ENCODE measurements around the gene NID1.
"Not testable (repeated sequence)": the region's sequence is repeated elsewhere in the genome, so short reads cannot be mapped to it uniquely, and the experiment has no call there.

The NID1 gene

DNA sequence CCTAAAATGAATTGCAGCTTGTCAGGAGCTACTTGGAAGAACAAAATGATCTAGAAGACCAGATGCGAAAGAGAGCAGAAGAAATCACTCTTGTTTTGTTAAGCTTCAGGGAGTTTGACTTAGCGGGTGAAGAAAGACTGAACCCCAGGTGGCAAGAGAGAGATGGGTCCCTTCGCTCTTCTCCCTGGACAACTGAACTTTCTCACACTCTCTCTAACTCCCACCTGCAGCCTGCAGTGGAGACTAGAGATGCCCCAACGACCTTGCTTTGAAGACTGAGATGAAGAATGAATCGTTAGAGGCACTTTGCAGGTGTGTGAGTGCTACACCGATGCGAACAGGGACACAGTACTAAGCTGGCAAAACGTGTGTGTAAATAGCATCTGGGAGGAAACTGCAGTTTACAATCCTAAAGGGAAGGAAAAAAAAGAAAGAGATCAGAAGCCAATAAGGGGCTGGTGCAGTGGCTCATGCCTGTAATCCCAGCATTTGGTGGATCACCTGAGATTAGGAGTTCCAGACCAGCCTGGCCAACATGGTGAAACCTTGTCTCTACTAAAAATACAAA is 133.6 kb downstream of the NID1 start:
- TF ChIP-seq, protein P1, sequence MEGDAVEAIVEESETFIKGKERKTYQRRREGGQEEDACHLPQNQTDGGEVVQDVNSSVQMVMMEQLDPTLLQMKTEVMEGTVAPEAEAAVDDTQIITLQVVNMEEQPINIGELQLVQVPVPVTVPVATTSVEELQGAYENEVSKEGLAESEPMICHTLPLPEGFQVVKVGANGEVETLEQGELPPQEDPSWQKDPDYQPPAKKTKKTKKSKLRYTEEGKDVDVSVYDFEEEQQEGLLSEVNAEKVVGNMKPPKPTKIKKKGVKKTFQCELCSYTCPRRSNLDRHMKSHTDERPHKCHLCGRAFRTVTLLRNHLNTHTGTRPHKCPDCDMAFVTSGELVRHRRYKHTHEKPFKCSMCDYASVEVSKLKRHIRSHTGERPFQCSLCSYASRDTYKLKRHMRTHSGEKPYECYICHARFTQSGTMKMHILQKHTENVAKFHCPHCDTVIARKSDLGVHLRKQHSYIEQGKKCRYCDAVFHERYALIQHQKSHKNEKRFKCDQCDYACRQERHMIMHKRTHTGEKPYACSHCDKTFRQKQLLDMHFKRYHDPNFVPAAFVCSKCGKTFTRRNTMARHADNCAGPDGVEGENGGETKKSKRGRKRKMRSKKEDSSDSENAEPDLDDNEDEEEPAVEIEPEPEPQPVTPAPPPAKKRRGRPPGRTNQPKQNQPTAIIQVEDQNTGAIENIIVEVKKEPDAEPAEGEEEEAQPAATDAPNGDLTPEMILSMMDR (IDR thresholded peaks at IDR 0.05; ENCODE audit: low read depth, low read length), result no peak
- in situ Hi-C loops (cut with HindIII; ENCODE audit: low sequenced_read_pairs), result no loop called here
- no peak for DNase-seq (ENCODE audit: low read depth, low spot score)
- H3K4me3 ChIP-seq (ENCODE audit: low read depth, low read length), result no peak overlapping the region

DNA sequence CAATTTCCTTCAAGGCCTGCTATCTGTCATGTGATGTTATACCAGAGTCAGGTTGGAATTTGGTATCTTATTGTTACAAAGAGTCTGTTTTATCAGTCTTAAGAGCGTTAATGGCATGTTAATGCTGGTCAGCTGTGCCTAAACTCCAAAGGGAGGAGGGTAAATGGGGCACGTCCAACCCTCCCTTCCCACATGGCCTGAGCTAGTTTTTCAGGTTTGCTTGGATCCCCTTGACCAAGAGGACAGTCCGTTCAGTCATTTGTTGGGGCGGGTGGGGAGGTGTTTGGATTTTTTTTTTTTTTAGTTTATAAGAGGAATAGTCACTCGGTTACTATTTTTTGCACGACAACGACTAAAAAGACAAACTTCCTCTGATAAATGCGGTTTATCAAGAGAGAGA is 134.3 kb downstream of the NID1 start:
- DNase-seq (ENCODE audit: low read depth, low spot score), result no peak
- in situ Hi-C loops (cut with HindIII; ENCODE audit: low sequenced_read_pairs), result no loop called here
- TF ChIP-seq, protein P1 (IDR thresholded peaks at IDR 0.05; ENCODE audit: low read depth, low read length), result no peak
- H3K4me3 ChIP-seq (ENCODE audit: low read depth, low read length), result no peak overlapping the region

DNA sequence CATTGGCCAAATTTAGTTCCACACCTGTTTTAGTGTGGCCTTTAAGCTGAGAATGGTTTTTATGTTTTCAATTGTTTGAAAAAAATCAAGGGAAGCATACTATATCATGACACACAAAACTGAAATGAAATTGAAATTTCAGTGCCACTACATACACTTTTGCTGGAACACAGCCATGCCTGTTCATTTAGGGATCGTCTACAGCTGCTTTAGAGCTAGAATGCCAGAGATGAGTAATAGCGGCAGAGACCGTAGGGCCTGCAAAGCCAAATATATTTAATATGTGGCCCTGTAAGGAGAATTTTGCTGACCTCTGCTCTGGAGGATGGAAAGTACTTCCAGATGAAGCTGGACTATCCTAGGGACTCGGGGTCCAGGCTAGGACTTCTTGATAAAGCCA is 135.7 kb downstream of the NID1 start:
- DNase-seq (ENCODE audit: low read depth, low spot score), result no peak
- in situ Hi-C loops (cut with HindIII; ENCODE audit: low sequenced_read_pairs), result no loop called here
- TF ChIP-seq, protein P1 (IDR thresholded peaks at IDR 0.05; ENCODE audit: low read depth, low read length), result no peak
- no peak overlapping the region for H3K4me3 ChIP-seq (ENCODE audit: low read depth, low read length)

DNA sequence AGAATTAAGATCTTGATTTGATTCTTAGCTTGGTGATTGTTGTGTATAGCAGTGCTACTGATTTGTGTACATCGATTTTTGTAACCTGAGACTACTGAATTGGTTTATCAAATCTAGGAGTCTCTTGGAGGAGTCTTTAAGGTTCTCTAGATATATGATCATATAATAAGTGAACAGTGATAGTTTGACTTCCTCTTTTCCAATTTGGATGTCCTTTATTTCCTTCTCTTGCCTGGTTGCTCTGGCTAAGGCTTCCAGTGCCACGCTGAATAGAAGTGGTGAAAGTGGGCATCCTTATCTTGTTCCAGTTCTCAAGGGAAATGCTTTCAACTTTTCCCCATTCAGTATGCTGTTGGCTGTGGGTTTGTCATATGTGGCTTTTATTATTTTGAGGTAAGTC is 136.7 kb downstream of the NID1 start:
- H3K4me3 ChIP-seq (ENCODE audit: low read depth, low read length), result no peak overlapping the region
- DNase-seq (ENCODE audit: low read depth, low spot score), result no peak
- in situ Hi-C loops (cut with HindIII; ENCODE audit: low sequenced_read_pairs), result no loop called here
- TF ChIP-seq, protein P1 (IDR thresholded peaks at IDR 0.05; ENCODE audit: low read depth, low read length), result no peak

DNA sequence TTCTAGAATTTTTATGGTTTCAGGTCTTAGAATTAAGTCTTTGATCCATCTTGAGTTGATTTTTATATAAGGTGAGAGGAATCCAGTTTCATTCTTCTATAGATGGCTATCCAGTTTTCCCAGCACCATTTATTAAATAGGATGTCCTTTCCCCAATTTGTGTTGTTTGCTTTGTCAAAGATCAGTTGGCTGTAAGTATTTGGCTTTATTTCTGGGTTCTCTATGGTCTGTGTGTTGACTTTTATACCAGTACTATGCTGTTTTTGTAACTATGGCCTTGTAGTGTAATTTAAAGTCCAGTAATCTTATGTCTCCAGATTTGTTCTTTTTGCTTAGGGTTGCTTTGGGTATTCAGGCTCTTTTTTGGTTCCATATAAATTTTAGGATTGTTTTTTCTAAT is 137.3 kb downstream of the NID1 start:
- DNase-seq (ENCODE audit: low read depth, low spot score); in situ Hi-C loops (cut with HindIII; ENCODE audit: low sequenced_read_pairs); H3K4me3 ChIP-seq (ENCODE audit: low read depth, low read length): not testable (repeated sequence)

Data from astrocyte of the spinal cord (primary cell).